Measurements from ENCODE around the gene CMKLR1.
A peak's percentile ranks its signal among the peaks of the same experiment; 100 is the strongest.

Gene CMKLR1

GRCh38 chr12:108297895-108298760 lies 41.0 kb downstream of the CMKLR1 start:
- DNase-seq, result peak in 1 of 5 experiments; percentile 16

GRCh38 chr12:108297424-108297823 lies 41.7 kb downstream of the CMKLR1 start:
- no peak for DNase-seq

- no peak for DNase-seq
Observed at GRCh38 chr12:108296945-108297344, 42.2 kb downstream of the CMKLR1 start.

- no peak for DNase-seq
Observed at GRCh38 chr12:108295641-108296040, 43.5 kb downstream of the CMKLR1 start.

GRCh38 chr12:108289350-108290161 lies 49.6 kb downstream of the CMKLR1 start:
- no peak for DNase-seq

DNA sequence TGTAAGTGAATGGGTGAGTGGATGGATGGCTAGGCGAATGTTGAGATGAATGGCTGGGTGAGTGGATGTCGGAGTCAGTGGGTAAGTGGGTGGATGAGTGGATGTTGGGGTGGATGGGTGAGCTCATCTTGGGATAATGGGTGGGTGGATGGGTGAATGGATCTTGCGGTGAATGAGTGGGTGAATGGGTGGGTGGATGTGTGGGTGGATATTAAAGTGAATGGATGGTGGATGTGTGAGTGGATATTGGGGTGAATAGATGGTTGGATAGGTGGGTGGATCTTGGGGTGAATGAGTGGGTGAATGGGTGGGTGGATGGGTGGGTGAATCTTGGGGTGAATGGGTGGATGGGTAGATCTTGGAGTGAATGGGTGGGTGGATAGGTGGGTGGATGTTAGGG lies 51.9 kb downstream of the CMKLR1 start:
- no peak for DNase-seq

DNA sequence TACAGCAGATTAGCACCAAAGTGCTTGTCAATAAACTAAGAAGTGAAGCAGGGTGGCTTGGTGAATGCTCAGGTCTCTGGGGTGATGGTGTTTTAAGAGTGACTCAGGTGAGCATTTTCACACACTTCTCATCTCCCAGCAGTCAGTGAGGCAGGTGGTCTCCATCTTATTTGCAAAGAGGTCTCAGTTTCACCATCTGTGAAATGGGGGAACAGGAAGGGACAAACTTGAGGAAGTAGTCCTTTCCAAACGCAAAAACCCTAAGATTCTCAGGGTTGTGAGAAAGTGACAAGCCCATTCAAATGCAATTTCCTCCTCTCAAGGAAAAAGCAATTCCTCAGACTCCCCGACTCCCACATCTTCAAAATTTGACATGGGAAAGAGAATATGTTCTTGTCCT lies 54.1 kb downstream of the CMKLR1 start:
- no peak for DNase-seq

GRCh38 chr12:108284163-108284562 lies 54.9 kb downstream of the CMKLR1 start:
- DNase-seq, result no peak

DNA sequence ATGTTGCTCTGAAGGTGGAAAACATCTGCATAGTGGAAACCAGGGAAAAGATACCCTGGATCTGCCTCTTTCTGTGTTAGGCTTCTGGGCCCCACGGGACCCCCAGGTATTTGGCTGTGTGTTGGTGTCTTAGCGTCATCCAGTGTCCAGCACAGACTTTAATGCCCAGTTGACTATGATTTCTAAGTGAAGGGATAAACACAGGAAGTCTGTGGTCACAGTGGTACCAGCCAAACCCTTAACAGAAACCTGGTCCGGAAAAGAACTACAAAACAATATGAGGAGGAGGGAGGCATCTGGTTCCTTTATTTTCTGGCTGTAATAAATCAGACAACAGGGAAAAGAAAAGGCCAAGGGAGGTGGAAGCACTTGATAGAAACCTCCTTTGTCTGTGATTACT lies 56.4 kb downstream of the CMKLR1 start:
- no peak for DNase-seq

DNA sequence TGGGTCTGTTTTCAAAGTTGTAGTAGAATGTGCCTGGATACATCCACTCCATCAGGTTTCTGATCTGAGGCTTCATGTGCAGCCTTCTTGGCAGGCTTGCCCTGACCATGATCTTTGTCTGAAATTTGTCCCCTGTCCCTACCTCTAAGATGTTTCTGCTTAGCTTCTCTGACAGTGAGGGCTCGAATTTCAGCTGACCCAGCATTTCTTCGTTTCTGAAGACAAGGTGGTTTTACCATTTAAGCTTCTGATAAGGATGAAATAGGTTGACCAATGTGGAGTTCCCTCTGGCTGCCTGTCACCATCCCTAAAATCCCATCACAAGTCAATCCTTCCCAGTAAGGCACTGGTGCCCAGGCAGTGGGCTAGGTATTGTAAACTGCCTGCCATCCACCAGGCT lies 57.0 kb downstream of the CMKLR1 start:
- DNase-seq, result no peak

GRCh38 chr12:108277613-108278012 lies 61.5 kb downstream of the CMKLR1 start:
- no peak for DNase-seq

DNA sequence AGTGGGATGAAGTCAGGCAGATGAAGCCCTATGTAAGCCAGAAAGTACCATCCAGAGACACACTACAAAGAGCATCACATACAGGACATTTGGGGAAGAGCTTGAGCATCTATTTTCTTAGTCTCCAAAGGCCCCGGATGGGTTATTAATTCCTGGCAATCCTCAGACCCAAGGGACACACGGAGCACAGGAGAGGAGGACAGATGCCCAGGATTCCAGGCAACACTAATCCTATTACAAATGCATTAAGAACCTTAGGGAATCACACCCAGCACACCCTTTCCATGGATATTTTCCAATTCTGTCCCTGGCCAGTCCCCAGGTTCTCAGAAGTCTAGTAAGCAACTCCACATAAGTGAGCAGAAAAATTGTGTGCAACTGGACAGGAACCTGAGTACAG lies 65.9 kb downstream of the CMKLR1 start:
- DNase-seq, result no peak

DNA sequence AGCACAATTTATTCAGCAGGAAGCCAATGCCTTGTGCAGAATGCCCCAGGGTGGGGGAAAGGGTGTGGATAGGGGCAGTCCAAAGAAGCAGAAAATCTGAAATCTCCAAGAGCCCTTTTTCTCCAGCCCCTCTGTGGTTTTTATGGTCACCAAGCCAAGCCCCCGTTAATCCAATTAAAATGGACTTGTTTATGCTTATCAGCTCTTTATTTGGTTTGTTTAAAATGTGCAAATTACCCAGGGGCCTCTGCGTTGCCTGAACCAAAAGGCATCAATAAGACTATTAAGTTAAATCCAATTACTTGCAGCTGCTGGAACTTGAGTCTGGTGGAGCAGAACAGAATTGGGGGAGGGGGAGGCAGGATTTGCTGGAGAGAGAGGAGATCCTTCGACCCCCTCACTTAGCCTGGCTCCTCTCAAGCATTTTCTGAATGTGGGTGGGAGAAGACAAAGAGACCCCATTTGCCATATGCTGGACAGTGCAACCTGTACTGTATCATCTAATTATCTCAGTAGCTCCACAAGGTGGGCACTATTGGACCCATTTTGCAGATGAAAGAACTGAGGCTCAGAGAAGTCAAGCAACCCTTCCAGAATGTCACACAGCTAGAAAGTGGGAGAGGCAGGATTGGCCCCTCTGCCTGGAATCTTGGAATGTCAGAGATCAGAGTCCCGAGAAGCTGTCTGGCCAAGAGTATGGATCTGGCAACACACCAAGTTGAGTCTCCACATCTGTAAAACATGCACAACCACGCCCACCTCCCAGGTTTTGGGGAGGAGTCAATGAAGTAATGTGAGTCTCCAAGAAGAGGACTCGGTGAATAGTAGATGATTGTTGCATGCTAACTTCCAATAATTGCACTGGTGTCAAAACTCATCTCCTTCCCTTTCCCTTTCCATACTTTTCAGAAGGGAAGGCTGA lies 66.9 kb downstream of the CMKLR1 start:
- DNase-seq, result no peak

DNA sequence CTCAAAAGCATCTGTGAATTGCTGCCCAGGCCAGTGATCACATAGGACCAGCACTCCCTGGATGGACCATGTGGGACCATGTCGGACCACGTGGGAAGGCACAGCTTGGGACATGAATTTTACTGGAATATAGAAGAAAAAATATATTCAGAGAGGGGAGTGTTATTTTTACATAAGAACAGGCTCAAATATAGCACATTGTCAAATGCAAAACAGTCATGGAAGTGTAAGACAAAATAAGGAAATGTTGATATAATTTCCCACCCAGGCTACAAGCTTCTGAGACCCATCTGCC lies 68.3 kb downstream of the CMKLR1 start:
- no peak for DNase-seq

DNA sequence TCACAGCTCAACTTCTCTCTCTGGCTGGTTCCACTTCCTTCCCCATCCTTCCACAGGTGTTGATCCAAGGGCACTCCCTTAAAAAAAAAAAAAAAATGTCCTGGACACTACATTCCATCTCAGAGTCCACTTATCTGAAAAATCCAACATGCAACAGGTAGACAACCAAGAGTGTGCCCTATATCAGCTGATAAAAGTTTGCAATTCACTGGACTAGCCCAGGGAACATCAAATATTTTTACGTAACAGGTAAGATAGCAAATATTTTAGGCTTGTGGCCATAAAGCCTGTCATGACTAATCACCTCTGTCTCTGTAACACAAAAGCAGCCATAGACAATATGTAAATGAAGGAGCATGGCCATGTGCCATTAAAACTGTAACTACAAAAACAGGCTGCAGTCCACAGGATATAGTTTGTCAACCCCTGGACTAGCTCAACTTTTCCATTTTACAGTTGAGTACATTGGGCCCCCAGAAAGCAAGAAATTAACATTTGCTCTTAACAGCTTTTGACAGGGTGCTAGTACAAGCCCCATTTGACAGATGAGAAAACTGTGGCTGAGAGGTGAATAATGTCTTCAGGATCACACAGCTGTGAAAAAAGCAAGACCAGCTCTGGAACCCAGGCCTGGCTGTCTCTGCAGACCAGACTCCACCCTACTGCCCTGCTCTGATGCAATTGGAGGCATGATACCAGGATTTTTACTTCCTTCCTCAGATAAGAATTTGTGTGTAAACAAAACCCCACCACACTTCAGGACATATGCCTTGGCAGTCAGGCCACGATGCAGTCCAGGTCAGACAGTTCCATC lies 68.9 kb downstream of the CMKLR1 start:
- DNase-seq, result no peak

GRCh38 chr12:108269224-108269623 lies 69.9 kb downstream of the CMKLR1 start:
- no peak for DNase-seq

DNA sequence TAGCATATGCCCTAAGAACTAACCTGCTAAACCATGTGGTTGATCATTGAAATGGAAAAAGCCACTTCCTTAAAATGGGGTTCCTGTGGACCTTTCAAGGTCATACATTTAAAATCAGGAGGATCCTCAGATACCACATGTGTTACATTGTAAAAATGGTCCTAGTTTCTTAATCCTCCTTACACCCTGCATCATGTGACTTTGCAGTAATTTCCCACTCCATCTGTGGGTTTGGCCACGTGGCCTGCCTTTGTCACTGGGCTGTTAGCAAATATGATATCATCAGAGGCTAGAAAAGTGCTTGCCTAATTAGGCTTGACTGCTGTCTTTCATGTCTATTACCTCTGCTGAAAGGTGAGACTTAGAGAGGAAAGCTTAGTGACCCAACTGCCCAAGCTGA lies 70.7 kb downstream of the CMKLR1 start:
- DNase-seq, result no peak

- no peak for DNase-seq
Observed at GRCh38 chr12:108267450-108267849, 71.7 kb downstream of the CMKLR1 start.

GRCh38 chr12:108266131-108266530 lies 73.0 kb downstream of the CMKLR1 start:
- DNase-seq, result no peak

- no peak for DNase-seq
Observed at GRCh38 chr12:108265505-108265904, 73.6 kb downstream of the CMKLR1 start.

- no peak for DNase-seq
Observed at GRCh38 chr12:108260969-108261368, 78.1 kb downstream of the CMKLR1 start.

DNA sequence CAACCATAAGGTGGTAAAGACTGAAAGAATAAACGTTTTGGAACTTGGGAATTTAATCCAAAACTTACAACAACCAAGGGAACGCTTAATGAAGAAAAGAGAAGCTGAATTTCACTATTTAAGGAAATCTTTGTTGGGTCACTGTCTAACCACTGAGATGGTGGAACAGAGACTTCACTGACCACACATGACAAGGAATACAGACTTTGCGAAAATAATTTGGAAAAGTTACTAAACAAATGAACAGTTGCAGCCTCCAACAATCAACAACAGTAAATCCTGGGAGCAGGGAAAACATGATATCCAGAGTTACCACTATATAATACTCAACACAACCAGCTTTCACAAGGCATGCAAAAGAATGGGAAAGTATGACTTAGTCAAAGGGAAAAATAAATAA lies 79.1 kb downstream of the CMKLR1 start:
- no peak for DNase-seq
